Esophagus squamous epithelium (tissue), 5 donors: ENCODE results near the gene CLIC1. TPM values are rescaled to one million over a fixed set of nuclear protein-coding genes. Genes with fewer than 3 reads are reported as not detected.

Experiments used
- DNase-seq: peaks from one replicate; lab custom pipeline; 2025; lab: John Stamatoyannopoulos, UW
- H3K27ac ChIP-seq, 4 donors: fragments of 200-600 bp; sonication (generic); one replicate each; pipeline ENCODE4 v1.5.1; 2016 to 2019; ENCODE audit warnings: mild to moderate bottlenecking in 1 of 4
- H3K27me3 ChIP-seq, 4 donors: fragments of 200-600 bp; sonication (generic); 1 replicate in 3 of 4; 2 replicates in 1 of 4; pipeline versions ENCODE4 v1.5.1 to v1.6.0; 2017 to 2021; ENCODE audit warnings: antibody characterized with exemption in 1 of 4
- H3K36me3 ChIP-seq, 3 donors: fragments of 200-600 bp; sonication (generic); one replicate each; pipeline ENCODE4 v1.5.1; 2016 to 2019
- H3K4me1 ChIP-seq, 3 donors: fragments of 200-600 bp; sonication (generic); one replicate each; pipeline ENCODE4 v1.5.1; 2017 to 2019
- H3K4me3 ChIP-seq, 4 donors: fragments of 200-600 bp; sonication (generic); 1 replicate in 3 of 4; 2 replicates in 1 of 4; pipeline ENCODE4 v1.5.1; 2016 to 2019; ENCODE audit warnings: mild to moderate bottlenecking in 2 of 4, moderate library complexity in 1 of 4
- H3K9me3 ChIP-seq, 3 donors: fragments of 200-600 bp; sonication (generic); one replicate each; pipeline ENCODE4 v1.5.1; 2016 to 2019
- CTCF ChIP-seq, 6 experiments: fragments of 450-650 bp in 4 of 6; fragments of 200-600 bp in 2 of 6; sonication (generic) in 2 of 6; IDR thresholded peaks; one replicate each; pipeline ENCODE4 v1.5.1; 2016 to 2019; ENCODE audit warnings: antibody characterized with exemption in 6 of 6, mild to moderate bottlenecking in 4 of 6, moderate library complexity in 4 of 6
- POLR2A ChIP-seq, 4 donors: fragments of 450-650 bp; IDR thresholded peaks; one replicate each; pipeline ENCODE4 v1.6.1; 2017; ENCODE audit warnings: antibody characterized with exemption in 4 of 4, mild to moderate bottlenecking in 4 of 4, moderate library complexity in 3 of 4
- WGBS, 2 donors: methylation state at CpG; one replicate each; pipeline ENCODE4 v1.1.5; 2018; 5-methylcytosine and 5-hydroxymethylcytosine counted together
- intact Hi-C: fragments of 100-400 bp; cut with DNase I; formaldehyde crosslinking; loops from one replicate; pipeline ENCODE4 v1.15.0; 2022
- total RNA-seq, 4 donors: library from RNA; depleted of rRNA; stranded (reverse); fragments of >200 nt; gene quantifications; one replicate each; pipeline ENCODE4 v1.1.0, GENCODE V29; 2016
- donor health status: DM: yes; HTN: yes; CAD: no.

Gene CLIC1
- total RNA-seq, 4 donors from 2014 or later = 289 to 440 (median 365) TPM

- no peaks in the 10 kb centered on the region for H3K9me3 ChIP-seq
- H3K27me3 ChIP-seq = no peaks in the 10 kb centered on the region
- H3K4me3 ChIP-seq = no peak overlapping the region
- TF ChIP-seq POLR2A (IDR thresholded peaks at IDR 0.05) (no peak), CTCF (IDR thresholded peaks at IDR 0.05) (no peak)
- no peak for DNase-seq
- intact Hi-C loops = no loop called here
- no peaks in the 10 kb centered on the region for H3K36me3 ChIP-seq
- WGBS, 2 donors = 74 to 75% methylated on average over 6 of the region's 6 CpGs
- H3K27ac ChIP-seq = peak overlapping the region; percentile 70 to 94 (median 83)
- peaks cover 11 to 72% (median 21%) of the 10 kb centered on the region in 3 donors for H3K4me1 ChIP-seq
Measured at GRCh38 chr6:31719001-31719400, 17.3 kb downstream of the CLIC1 start.

- H3K27me3 ChIP-seq = no peaks in the 10 kb centered on the region
- H3K9me3 ChIP-seq = no peaks in the 10 kb centered on the region
- peak overlapping the region; percentile 78 to 94 (median 83) for H3K27ac ChIP-seq
- no peak for DNase-seq
- intact Hi-C loops = no loop called here
- TF ChIP-seq POLR2A (IDR thresholded peaks at IDR 0.05) (no peak), CTCF (IDR thresholded peaks at IDR 0.05) (no peak)
- H3K4me3 ChIP-seq = no peak overlapping the region
- peaks cover 11 to 80% (median 29%) of the 10 kb centered on the region in 3 donors for H3K4me1 ChIP-seq
- no peaks in the 10 kb centered on the region for H3K36me3 ChIP-seq
- WGBS, 2 donors = 33 to 44% methylated on average over 1 of the region's 1 CpG
Measured at GRCh38 chr6:31718265-31718664, 18.1 kb downstream of the CLIC1 start.

- no peak for DNase-seq
- intact Hi-C loops = no loop called here
- H3K9me3 ChIP-seq = no peaks in the 10 kb centered on the region
- H3K27me3 ChIP-seq = no peaks in the 10 kb centered on the region
- H3K27ac ChIP-seq = peak overlapping the region; percentile 78 to 94 (median 83)
- no peaks in the 10 kb centered on the region for H3K36me3 ChIP-seq
- WGBS, 2 donors = 37 to 40% methylated on average over 6 to 10 of the region's 10 CpGs
- peaks cover 11 to 86% (median 35%) of the 10 kb centered on the region in 3 donors for H3K4me1 ChIP-seq
- H3K4me3 ChIP-seq = no peak overlapping the region
- TF ChIP-seq CTCF (IDR thresholded peaks at IDR 0.05) (peak in 3 of 6 experiments; percentile 6 to 48 (median 29)), POLR2A (IDR thresholded peaks at IDR 0.05) (no peak)
Measured at GRCh38 chr6:31717499-31718222, 18.7 kb downstream of the CLIC1 start.

- Histone ChIP-seq H3K27me3 (no peaks in the 10 kb centered on the region), H3K9me3 (no peaks in the 10 kb centered on the region), H3K27ac (peak within 1 kb of the TSS; percentile 9 to 84 (median 63)), H3K36me3 (no peaks in the 10 kb centered on the region), H3K4me3 (no peak within 1 kb of the TSS), H3K4me1 (peaks cover 17 to 91% (median 51%) of the 10 kb centered on the region in 3 donors)
- TF ChIP-seq POLR2A (IDR thresholded peaks at IDR 0.05) = no peak
- no peak for TF ChIP-seq CTCF (IDR thresholded peaks at IDR 0.05)
- intact Hi-C loops = no loop called here
- WGBS, 2 donors = 74 to 95% methylated on average over 4 of the region's 16 CpGs
- DNase-seq = no peak
Measured at GRCh38 chr6:31715022-31715958, 21.0 kb downstream of the CLIC1 start, which contains the start of gene LY6G6D. Gene LY6G6D (plus strand): TSS chr6:31715348. CDS start chr6:31715356, 8 bp downstream.
